GM21619 (cell line): ENCODE measurements around the gene MED31.
"Not testable (repeated sequence)": the region's sequence is repeated elsewhere in the genome, so short reads cannot be mapped to it uniquely, and the experiment has no call there.

Experiments
- ATAC-seq: cut with Tn5 transposase; IDR thresholded peaks from one replicate; pipeline ENCODE4 v1.9.1; 2021; ENCODE audit not compliant: unreplicated experiment

MED31 gene

GRCh38 chr17:6651354-6651918, at the start of gene MED31, which contains the start of gene C17orf100:
MED31 (minus strand) TSS chr17:6651605; CDS start chr17:6651528, 77 bp downstream.
C17orf100 (plus strand) TSS chr17:6651762; CDS start chr17:6651914, 152 bp downstream.
- ATAC-seq = peak; percentile 87

- ATAC-seq = no peak
These were observed 49.5 kb upstream of the MED31 start for GRCh38 chr17:6700948-6701307.

- ATAC-seq = no peak
These were observed 48.9 kb upstream of the MED31 start for GRCh38 chr17:6699997-6700947.

GRCh38 chr17:6698004-6698403, 46.6 kb upstream of the MED31 start:
- ATAC-seq = no peak

GRCh38 chr17:6696906-6697305, 45.5 kb upstream of the MED31 start:
- no peak for ATAC-seq

- no peak for ATAC-seq
These were observed 44.2 kb upstream of the MED31 start for GRCh38 chr17:6695565-6695964.

- no peak for ATAC-seq
These were observed 43.6 kb upstream of the MED31 start for GRCh38 chr17:6695051-6695450.

GRCh38 chr17:6691958-6692357, 40.6 kb upstream of the MED31 start:
- ATAC-seq = not testable (repeated sequence)

- no peak for ATAC-seq
These were observed 40.1 kb upstream of the MED31 start for GRCh38 chr17:6691546-6691945.

- ATAC-seq = no peak
These were observed 39.2 kb upstream of the MED31 start for GRCh38 chr17:6690641-6691040.

- ATAC-seq = no peak
These were observed 37.5 kb upstream of the MED31 start for GRCh38 chr17:6688944-6689343.

- no peak for ATAC-seq
These were observed 34.6 kb upstream of the MED31 start for GRCh38 chr17:6686026-6686425.

GRCh38 chr17:6684881-6685767, 33.7 kb upstream of the MED31 start:
- no peak for ATAC-seq

GRCh38 chr17:6684460-6684783, 33.0 kb upstream of the MED31 start:
- ATAC-seq = no peak

GRCh38 chr17:6683730-6684459, 32.5 kb upstream of the MED31 start:
- no peak for ATAC-seq

GRCh38 chr17:6683081-6683684, 31.8 kb upstream of the MED31 start:
- no peak for ATAC-seq

- ATAC-seq = no peak
These were observed 30.9 kb upstream of the MED31 start for GRCh38 chr17:6682339-6682738.

GRCh38 chr17:6681671-6682070, 30.3 kb upstream of the MED31 start:
- no peak for ATAC-seq

- ATAC-seq = no peak
These were observed 29.8 kb upstream of the MED31 start for GRCh38 chr17:6681176-6681575.

- ATAC-seq = no peak
These were observed 27.8 kb upstream of the MED31 start for GRCh38 chr17:6679241-6679640.
